ENCODE measurements around the gene TNRC6C.

DNA sequence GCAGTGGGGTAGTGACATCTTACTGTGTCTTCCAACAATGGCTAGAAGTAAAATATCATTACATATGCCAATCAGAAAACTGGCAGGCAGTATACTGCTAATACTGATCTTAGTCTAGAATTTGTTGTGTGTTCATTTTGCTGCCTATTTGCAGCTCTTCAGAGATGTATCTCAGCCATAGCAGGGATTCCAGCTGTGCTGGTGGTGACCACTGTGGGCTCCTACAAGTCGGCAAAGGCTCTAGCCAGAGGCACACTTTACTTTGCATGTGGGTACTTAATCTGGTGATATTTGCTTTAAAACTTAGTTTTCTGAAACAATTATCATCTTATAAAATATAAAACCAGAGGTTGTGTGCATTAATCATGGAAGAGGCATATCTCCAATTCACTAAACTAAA is 100.1 kb downstream of the TNRC6C start:
- TF ChIP-seq, protein P1, sequence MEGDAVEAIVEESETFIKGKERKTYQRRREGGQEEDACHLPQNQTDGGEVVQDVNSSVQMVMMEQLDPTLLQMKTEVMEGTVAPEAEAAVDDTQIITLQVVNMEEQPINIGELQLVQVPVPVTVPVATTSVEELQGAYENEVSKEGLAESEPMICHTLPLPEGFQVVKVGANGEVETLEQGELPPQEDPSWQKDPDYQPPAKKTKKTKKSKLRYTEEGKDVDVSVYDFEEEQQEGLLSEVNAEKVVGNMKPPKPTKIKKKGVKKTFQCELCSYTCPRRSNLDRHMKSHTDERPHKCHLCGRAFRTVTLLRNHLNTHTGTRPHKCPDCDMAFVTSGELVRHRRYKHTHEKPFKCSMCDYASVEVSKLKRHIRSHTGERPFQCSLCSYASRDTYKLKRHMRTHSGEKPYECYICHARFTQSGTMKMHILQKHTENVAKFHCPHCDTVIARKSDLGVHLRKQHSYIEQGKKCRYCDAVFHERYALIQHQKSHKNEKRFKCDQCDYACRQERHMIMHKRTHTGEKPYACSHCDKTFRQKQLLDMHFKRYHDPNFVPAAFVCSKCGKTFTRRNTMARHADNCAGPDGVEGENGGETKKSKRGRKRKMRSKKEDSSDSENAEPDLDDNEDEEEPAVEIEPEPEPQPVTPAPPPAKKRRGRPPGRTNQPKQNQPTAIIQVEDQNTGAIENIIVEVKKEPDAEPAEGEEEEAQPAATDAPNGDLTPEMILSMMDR (IDR thresholded peaks at IDR 0.05), result no peak
- no peak for TF ChIP-seq POLR2A (IDR thresholded peaks at IDR 0.05)

Measured in lower leg skin (tissue), 3 donors.